Stimulated activated CD4-positive, alpha-beta T cell treated with anti-CD3 and anti-CD28 coated beads, Interleukin-1b, Interleukin-23, amount 100 ng/mL, for 24 hours (primary cell): Measurements from ENCODE around the gene GRIK4.
"Not testable (repeated sequence)": the region's sequence is repeated elsewhere in the genome, so short reads cannot be mapped to it uniquely, and the experiment has no call there.

Experiments
- DNase-seq, 4 experiments: peaks; one replicate each; pipeline ENCODE4 v3.0.0-alpha.2; 2020; ENCODE audit warnings: low read depth in 4 of 4, low spot score in 1 of 4

Gene GRIK4

DNA sequence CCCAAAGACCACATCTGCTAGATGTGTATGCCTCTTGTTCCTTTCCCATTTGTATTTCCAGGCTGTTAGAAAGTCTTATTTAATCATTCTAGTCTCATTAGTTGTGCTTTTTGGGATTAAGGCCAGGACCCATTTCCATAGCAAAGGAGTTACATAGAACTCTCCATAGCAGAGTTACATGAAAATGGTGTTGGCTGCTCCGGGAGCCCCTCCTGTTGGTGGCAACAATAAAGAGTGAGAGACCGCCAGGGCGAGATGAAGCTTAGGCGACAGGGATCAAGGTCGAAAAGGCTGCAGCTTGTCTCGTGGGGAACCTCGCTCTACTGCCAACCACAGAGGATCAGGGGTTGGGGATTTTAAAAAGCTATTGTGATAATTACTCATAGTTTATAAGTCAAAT, 58.3 kb downstream of the GRIK4 start:
- no peak for DNase-seq

DNA sequence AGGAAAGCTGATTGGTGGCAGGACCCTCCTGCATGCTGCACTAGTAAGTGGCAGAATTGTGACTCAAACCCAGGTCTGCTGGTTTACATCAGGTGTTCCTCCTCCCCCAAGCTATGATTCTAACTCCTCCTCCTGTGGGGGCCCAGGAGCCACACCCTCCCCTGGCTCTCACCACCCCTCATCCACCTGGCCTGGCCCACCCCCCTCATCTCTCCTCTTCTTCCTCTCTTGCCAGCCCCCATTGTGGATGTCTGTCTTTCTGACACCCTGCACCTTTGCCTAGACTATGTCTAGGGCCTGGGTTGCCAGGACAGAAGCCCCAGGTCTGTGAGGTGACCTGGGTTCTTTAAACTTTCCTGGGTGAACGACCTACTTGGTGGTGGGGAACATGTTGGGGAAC, 59.9 kb downstream of the GRIK4 start:
- DNase-seq = no peak

DNA sequence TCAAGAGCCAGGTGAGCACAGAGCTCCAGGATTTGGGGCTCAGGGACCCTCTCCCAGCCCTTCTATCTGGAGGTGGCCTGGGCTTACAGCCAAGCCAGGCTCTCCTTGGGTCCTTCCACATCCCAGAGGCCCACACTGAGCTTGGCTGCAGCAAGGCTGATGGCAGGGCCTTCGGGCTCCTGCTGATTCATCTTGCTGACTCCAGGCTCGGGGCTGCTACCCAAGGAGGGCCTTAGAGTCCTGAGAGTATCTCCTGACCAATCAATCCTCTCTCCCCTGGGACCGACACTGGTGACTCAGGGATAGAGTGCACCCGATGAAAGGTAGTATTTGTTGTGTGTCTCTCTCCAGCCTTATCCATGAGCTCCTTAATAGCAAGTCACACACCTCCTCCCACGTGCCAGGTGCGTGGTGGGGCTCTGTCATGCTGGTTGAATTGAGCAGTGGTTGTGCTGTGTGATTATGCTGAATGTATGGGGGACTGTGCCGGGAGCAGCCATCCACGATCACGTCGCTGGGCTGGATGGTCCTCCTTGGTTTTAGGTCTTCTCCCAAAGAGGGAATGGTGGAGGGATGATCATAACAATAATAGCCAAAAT, 62.3 kb downstream of the GRIK4 start:
- DNase-seq = no peak

DNA sequence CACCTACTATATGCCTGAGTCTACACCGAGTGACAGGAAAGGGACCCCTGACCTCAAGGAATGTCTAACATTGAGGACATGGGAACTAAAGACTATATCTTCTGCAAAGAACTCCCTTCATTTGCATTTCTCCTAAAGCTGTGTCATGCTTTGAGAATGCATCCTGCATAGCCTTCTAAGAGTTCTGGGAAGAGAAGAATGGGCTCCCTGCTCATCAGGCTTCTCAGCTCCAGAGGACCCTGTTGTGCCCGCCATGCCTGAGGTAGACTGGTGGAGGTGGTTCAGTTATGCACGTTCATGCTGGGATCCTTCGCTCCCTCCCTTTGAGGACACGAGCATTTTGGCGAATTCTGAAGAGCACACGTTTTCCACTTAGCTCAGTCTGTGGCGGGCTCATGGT, 63.3 kb downstream of the GRIK4 start:
- DNase-seq = no peak

DNA sequence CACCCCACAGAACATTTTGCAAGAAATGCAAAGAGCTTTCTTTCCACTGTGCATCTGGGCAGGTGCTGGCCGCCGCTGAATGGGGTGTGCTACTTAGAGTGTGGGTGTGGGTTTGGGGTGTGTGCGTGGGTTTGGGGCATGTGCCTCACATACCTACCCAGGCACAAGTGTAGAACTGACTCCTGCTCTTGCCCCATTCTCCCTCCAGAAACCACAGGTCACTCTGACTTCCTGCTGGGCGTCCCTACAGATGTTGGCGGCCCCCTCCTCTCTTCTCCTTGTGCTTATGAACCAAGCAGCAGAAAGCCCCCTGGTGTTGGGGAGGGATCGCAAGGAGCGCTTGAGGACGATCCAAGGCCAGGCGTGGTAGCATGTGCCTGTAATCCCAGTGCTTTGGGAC, 63.9 kb downstream of the GRIK4 start:
- DNase-seq = no peak

DNA sequence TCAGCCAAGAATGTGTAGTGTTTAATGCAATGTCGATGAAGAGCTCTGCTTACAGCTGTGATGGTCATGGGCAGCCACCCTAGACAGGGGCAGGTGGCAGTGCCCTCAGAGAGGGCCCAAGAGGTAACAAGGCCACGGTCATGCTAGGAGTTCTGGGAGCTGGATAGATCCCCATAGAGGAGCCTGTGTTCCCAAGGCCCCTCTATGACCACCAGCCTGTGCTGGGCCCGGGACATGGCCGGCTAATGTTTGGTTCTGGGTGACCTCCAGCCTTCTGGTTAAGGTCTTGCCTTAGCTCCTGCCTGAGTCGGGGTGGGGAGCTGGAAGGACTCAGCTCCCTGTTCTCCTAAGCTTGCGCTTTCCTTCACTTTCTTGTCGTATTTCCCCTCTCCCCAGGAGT, 65.1 kb downstream of the GRIK4 start:
- no peak for DNase-seq

DNA sequence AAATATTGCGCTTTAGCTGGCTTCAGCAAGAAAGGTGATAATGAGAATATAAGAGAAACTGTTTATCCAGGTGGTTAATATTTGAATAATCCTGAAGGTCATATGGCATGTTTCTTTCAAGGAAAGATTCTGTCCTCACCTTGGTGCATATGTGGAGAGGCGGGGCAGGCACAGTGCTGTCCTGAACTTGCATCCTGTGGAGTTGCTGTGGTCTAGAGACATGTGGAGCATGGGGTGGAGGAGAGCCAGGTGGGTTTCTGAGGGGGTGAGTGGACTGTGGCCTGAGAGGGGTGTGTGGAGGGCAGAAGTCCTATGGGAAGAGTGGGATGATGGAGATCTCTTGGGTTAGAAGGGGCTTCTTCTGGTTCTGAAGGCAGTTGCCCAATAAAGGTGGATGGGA, 65.5 kb downstream of the GRIK4 start:
- no peak for DNase-seq

DNA sequence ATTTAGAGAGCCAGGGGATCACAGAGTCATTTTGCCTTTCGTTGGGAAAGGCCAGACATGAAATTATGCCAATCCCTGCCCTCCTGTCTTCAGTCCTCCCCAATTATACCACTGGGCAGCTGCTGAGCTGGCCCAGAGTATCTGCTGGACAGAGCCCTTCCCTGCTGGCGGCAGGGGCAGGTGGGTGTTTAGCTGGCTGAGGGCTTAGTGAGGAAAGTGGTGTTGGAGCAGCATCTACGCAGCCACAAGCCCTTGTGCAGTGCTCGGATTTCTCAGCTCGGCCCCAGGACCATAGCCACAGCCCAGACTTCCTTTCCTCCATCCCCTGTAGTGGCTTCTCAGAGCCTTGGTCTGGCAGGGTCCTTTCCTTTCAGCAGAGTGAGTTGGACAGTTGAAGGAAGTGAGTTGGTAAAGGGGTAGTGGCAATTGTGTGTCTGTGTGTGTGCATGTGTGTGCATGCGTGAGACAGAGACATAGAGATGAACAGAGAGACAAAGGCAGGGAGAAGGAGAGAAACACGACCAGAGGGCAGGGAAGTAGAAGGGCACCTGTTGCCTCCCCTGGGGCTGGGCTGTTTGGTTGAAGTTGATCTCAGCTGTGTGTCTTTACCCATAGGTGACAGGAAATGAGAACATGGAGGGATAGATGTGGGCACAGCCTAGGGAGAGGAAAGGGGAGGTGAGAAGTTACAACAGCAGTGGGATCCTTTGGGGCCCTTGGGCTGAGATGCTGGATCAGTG, 66.2 kb downstream of the GRIK4 start:
- no peak for DNase-seq

DNA sequence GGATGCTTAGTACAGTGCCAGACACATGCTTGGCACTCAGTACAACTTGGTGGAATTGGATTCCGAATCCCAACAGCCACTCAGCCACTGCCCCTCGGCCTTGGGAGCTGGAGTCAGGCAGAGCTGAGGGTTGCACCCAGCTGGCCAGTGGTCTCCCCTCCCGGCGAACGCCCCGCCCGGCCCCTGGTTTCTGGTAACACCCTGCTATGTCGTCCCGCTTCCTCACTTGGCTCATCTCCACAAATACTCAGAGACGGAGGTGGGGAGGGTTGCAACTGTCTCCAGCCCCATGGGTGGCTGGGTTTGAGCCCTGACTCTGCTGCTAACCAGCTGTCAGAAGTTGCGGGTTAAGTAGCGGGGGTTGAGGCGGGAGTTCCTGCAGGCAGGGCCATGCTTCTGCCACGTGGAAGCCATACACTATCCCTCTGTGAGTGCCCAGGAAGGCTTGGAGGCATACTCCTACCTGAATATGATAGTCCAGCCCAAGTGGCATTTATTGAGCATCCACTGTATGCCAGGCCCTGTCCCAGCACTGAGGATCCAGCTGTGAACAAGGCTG, 67.1 kb downstream of the GRIK4 start:
- DNase-seq = no peak

DNA sequence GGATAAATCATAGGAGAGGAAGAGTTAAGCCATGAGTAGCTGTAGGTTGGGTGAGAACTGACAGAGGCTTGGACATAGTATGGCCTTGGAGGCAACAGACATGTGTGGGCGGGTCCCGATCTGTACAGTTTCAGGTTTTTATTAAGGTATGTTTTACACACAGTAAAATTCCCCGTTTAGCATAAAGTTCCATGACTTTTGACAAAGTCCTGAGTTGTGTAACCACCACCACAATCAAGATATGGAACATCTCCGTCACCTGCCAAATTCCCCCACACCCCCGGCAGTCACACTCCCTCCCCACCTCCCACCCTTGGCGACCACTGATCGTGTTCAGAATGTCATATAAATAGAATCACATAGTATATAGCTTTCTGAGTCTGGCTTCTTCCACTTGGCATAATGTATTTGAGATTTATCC, 68.1 kb downstream of the GRIK4 start:
- no peak for DNase-seq

DNA sequence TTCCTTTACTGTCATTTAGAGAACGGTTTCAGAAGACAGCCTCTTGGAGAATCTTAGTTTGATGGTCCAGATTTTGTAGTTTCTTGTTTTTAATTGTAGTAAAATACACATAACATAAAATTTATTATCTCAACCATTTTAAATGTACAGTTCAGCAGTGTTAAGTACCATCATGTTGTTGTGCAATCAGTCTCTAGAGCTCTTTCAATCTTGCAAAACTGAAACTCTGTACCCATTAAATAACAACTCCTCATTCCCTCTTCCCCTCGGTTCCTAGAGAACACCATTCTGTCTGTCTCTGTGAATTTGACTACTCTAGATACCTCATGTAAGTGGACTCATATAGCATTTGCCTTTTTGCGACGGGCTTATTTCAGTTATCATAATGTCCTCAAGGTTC, 69.8 kb downstream of the GRIK4 start:
- DNase-seq = no peak

DNA sequence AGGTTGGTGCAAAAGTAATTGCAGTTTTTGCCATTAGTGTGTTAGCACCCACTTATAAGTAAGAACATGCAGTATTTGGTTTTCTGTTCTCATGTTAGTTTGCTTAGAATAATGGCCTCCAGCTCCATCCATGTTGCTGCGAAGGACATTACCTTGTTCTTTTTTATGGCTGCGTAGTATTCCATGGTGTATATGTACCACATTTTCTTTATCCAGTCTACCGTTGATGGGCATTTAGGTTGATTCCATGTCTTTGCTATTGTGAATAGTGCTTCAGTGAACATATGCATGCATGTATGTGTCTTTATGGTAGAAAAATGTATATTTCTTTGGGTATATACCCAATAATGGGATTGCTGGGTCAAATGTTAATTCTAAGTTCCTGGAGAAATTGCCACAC, 71.0 kb downstream of the GRIK4 start:
- not testable (repeated sequence) for DNase-seq

DNA sequence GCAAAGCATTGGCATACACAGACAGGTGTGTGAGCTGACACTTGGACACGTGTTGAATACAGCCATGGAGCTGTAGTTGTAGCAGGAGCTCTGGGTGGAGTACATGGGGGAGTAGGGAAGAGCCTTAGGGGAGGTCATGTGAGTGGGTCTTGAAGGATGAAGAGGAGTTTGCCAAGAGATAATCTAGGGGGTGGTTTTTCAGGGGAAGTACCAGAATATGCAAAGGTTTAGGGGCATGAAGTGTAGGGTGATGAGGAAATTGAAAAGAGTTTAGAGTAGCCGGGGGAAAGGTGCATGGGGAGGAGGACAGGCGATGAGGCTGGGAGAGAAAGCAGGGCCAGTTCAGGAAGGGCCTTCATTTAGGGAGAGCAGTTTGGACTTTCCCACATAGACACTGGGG, 74.5 kb downstream of the GRIK4 start:
- DNase-seq = no peak

DNA sequence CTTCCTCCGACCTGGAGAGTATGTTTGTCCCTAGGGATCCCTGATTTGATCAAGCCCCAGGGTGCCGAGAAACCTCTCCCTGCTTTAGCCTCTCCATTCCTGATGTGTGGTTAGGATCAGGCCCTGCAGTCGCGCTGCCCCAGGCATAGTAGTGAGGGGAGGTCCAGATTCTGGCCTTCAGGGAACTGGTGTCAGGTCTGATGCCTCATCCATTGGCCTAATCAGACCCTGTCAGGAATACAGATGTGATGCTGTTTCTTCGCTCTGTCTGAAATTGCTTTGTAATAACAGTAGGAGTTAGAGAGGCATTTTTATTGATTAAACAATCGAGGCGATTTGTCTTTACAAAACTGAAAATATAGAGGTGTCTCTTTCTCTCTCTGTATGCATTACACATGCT, 75.2 kb downstream of the GRIK4 start:
- DNase-seq = no peak

DNA sequence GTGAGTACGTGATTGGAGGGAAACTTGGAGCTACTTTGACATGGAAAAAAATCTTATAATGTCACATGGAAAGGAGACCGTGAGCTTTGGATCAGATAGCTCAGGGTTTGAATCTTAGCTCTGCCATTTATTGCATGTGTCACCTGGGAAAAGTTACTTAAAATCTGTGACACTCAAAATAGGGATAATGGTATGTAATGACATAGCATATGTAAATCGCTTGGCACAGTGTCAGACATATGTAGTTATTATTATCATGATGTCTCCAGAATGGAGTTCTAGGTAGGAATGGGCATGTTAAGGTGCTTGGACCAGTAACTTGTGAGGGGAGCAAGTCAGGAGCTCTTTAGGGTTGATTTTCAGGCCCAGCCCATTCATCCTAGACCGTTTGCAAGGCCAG, 75.8 kb downstream of the GRIK4 start:
- DNase-seq = no peak

DNA sequence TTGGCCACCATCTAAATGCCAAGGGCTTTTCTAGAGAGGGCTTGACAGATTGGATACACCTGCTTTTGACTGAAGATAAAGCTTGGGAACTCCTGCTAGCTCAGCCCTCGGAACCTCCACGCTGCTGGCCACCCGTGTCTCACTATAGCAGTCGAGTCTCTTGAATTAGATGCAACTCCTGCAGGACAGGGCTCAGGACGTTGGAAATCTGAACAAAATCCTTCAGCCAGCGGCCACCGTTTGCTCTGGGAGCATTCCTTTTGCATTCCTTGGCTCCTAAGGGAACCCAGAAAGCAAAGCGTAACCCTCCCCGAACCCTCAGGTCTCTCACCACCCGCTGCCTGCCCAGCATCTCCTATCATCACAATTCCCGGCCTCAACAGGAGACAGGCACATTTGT, 77.8 kb downstream of the GRIK4 start:
- DNase-seq = no peak

DNA sequence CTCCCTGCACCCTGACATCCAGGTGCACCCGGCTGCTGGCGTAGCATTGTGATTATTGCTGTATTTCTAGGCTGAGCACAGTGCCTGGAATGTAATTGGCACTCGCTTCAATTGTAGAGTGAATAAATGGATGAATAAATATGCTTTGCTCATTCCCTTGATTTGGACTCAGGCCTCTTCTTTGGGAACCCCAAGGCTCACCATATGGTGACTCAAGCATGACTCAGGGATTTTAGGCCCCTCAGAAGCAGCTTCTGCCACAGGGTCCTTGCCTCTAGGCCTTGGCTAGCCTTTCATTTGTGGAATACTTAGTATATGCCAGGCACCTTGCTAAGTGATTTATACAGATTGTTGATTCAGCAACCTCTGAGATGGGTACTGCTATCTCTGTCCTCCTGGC, 78.9 kb downstream of the GRIK4 start:
- no peak for DNase-seq

DNA sequence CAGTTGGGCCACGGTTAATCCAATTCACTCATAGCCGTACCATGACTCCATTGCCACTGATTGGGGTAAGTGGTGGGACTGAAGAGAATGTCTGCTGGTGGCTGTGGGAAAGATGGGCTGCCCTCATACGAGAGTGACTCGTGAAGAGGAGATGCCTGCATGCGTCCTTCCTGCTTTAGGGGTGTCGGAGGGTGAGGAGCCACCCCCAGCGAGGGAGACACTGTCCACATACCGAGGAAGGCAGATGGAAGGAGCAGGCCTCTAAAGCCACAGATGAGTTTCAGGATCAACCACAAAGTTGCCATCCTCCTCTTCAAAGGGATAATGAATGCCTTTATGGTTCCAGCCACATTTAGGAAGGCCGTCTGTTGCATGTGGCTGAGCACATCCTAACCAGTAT, 83.2 kb downstream of the GRIK4 start:
- DNase-seq = no peak

DNA sequence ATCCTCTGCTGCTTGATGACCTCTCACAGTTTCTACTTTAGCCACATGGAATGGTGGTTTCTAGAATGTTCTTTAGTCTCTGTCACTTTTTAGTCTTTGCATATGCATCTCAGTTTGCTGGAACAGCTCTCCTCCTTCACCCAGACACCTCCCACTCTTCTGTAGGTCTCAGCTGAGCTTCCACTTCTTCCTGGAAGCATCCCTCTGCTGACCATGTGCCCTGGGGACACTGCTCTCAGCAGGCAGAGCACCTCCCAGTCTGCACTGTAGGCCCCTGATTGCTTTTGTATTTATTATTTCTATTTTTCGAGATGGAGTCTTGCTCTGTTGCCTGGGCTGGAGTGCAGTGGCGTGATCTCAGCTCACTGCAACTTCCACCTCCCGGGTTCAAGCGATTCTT, 84.0 kb downstream of the GRIK4 start:
- no peak for DNase-seq

DNA sequence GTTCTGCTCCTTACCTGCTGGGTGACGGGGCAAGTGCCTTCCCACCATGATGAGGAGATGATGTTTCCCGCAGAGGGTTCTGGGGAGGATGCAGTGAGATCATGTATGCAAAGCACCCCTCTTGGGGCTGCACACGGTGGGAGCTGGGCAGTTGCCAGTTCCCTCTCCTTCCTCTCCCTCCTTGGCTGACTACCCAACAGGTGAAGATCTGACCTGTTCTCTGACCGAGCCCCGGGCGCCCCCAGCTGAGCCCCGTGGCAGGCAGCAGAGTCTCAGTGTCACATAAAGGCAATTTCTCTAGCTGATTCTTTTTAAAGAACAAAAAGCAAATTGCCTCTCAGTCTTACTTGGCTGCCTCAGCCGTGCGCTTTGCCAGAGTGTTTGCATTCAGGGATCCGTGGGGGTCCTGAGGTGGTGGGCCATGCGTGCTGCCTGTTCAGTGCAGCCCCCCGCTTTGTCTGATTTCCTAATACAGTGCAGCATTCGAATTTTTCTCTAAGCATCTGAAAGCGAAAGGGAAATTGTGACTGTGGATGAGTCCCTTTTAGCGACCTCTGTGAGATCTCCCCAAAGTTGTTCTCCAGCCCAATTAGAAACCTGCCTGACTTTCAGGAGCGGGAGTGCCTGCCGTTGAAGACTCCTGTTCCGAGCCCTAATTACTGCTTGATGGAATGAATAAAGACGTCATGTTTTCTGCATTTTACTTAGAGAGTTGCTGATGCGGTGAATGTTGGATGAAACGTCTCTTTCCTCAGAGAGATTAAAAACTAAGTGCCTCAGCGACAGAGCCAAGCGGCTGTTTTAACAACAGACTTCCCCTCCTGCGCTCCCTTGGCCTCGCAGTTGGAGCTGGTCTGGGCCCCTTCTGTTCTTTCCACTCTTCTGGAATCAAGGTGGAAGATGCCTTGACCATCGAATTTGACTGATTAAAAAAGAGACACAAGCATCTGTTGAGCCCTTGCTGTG, 86.0 kb downstream of the GRIK4 start:
- DNase-seq = no peak

DNA sequence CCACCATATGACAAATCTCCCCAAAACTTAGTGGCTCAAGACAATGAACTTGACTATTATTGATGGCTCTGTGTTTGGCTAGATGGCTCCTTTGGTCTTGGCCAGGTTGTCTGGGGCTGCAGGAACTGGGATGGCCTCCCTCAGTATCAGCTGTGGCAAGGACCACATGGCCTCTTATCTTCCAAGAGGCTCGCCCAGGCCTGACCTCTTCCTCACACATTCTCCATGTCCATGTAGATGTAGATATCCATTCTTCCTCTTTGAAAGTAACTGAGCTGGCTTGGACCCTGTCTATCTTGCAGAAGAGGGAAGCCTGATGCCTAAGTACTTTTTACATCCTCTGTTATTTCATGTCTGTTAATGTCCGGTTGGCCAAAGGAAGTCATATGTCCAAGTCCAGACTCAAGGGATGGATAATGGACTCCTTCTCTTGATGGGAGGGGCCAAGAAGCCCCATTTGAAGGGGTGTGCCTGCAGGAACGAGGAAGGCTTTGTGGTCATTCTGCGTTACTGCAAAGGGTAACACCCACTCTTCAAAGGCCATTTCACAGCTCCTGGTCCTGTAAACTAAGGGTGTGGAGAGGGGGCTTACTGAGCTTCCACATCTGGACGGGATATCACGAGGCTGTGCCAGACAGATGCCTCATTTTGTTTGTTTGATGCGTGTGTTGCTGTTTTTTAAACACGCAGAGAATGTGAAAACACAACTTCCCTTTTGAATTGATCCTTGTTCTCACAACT, 87.1 kb downstream of the GRIK4 start:
- no peak for DNase-seq
